HepG2 (cell line): ENCODE results near the gene ZNF174. TPM values are rescaled to one million over a fixed set of nuclear protein-coding genes. Genes with fewer than 3 reads are reported as not detected.

ENCODE experiments used
- BCL3 ChIP-seq: sonication (generic); formaldehyde crosslinking; IDR thresholded peaks from 2 replicates; pipeline ENCODE4 v1.5.1; 2020; ENCODE audit warnings: mild to moderate bottlenecking, missing genetic modification reagents, moderate library complexity
- CREB1 ChIP-seq, 2 experiments: fragments of 450-650 bp in 1 of 2; IDR thresholded peaks; 2 replicates each; pipeline ENCODE4 v1.6.1; 2016 to 2017; ENCODE audit warnings: control low read depth in 1 of 2, mild to moderate bottlenecking in 1 of 2, missing compliant biosample characterization in 1 of 2, missing genetic modification characterization in 1 of 2
- DRAP1 ChIP-seq: IDR thresholded peaks from 2 replicates; pipeline ENCODE4 v1.6.1; 2016; ENCODE audit warnings: missing genetic modification reagents, missing compliant biosample characterization
- HOXA3 ChIP-seq: sonication (generic); formaldehyde crosslinking; IDR thresholded peaks from 2 replicates; pipeline ENCODE4 v1.5.0; 2020; ENCODE audit warnings: missing genetic modification reagents
- MTF2 ChIP-seq: sonication (generic); formaldehyde crosslinking; IDR thresholded peaks from 2 replicates; pipeline ENCODE4 v1.5.0; 2020; ENCODE audit warnings: missing genetic modification reagents, borderline replicate concordance
- SP1 ChIP-seq, 2 experiments: fragments of 450-650 bp in 1 of 2; sonication (generic) in 1 of 2; formaldehyde crosslinking in 1 of 2; IDR thresholded peaks; 2 replicates each; pipeline versions ENCODE4 v1.4.0 to v1.6.1; 2016 to 2020; ENCODE audit warnings: missing genetic modification reagents in 1 of 2
- TOE1 ChIP-seq: sonication (generic); formaldehyde crosslinking; IDR thresholded peaks from 2 replicates; pipeline ENCODE4 v1.4.0; 2020; ENCODE audit warnings: mild to moderate bottlenecking, missing genetic modification reagents
- USF2 ChIP-seq, 2 experiments: sonication (generic) in 1 of 2; formaldehyde crosslinking in 1 of 2; IDR thresholded peaks; 2 replicates each; pipeline versions ENCODE4 v1.5.1 to v1.6.1; 2011 to 2020; ENCODE audit warnings: borderline replicate concordance in 1 of 2, low read depth in 1 of 2, low read length in 1 of 2, mild to moderate bottlenecking in 1 of 2, missing genetic modification reagents in 1 of 2, moderate library complexity in 1 of 2
- WIZ ChIP-seq: sonication (generic); formaldehyde crosslinking; IDR thresholded peaks from 2 replicates; pipeline ENCODE4 v1.5.1; 2020; ENCODE audit warnings: mild to moderate bottlenecking, missing genetic modification reagents
- ZBTB1 ChIP-seq: sonication (generic); formaldehyde crosslinking; IDR thresholded peaks from 2 replicates; pipeline ENCODE4 v1.4.0; 2020; ENCODE audit warnings: missing genetic modification reagents, borderline replicate concordance
- ZC3H13 ChIP-seq: sonication (generic); formaldehyde crosslinking; IDR thresholded peaks from 2 replicates; pipeline ENCODE4 v1.8.1; 2023; ENCODE audit warnings: mild to moderate bottlenecking, missing genetic modification reagents, moderate library complexity
- ZNF317 ChIP-seq: sonication (generic); formaldehyde crosslinking; IDR thresholded peaks from 2 replicates; pipeline ENCODE4 v1.5.0; 2020; ENCODE audit warnings: mild to moderate bottlenecking, missing genetic modification reagents
- polyA plus RNA-seq, 8 experiments: library from polyadenylated mRNA; depleted of rRNA in 3 of 8; stranded (reverse) in 7 of 8; unstranded in 1 of 8; fragments of >200 nt; fragmentation: Illumina TruSeq in 4 of 8; extraction: Trizol in 4 of 8; gene quantifications; 2 replicates each; pipeline versions ENCODE4 v1.2.1 to v1.2.3, GENCODE V29; 2011 to 2016; ENCODE audit warnings: low read depth in 4 of 8, missing spikeins in 1 of 8, mixed read lengths in 1 of 8; ENCODE audit not compliant: insufficient read depth in 1 of 8
- total RNA-seq, 5 experiments: library from RNA; depleted of rRNA; stranded (reverse); fragments of >200 nt; fragmentation: Illumina TruSeq; extraction: Trizol; gene quantifications; 2 replicates each; pipeline ENCODE4 v1.2.3, GENCODE V29; 2016; ENCODE audit warnings: low read depth in 1 of 5
- TF ChIP-seq, protein P1 (sequence below), 2 experiments: sonication (generic) in 1 of 2; formaldehyde crosslinking in 1 of 2; IDR thresholded peaks; 2 replicates each; pipeline versions ENCODE4 v1.4.0 to v1.6.1; 2016 to 2020; ENCODE audit warnings: borderline replicate concordance in 1 of 2, low read depth in 1 of 2, mild to moderate bottlenecking in 1 of 2, missing genetic modification reagents in 1 of 2
- TF ChIP-seq, protein P2 (sequence below): sonication (generic); formaldehyde crosslinking; IDR thresholded peaks from 2 replicates; pipeline ENCODE4 v1.5.0; 2020; ENCODE audit warnings: missing genetic modification reagents
- TF ChIP-seq, protein P3 (sequence below): sonication (generic); formaldehyde crosslinking; IDR thresholded peaks from 2 replicates; pipeline ENCODE4 v1.4.0; 2020; ENCODE audit warnings: missing genetic modification reagents

ZNF174 gene
- total and polyA plus RNA-seq, 2 of the 13 experiments (the other 11 are each of a cell fraction or from before 2014, with no cell fraction given), result 8.3 to 10.6 TPM

DNA sequence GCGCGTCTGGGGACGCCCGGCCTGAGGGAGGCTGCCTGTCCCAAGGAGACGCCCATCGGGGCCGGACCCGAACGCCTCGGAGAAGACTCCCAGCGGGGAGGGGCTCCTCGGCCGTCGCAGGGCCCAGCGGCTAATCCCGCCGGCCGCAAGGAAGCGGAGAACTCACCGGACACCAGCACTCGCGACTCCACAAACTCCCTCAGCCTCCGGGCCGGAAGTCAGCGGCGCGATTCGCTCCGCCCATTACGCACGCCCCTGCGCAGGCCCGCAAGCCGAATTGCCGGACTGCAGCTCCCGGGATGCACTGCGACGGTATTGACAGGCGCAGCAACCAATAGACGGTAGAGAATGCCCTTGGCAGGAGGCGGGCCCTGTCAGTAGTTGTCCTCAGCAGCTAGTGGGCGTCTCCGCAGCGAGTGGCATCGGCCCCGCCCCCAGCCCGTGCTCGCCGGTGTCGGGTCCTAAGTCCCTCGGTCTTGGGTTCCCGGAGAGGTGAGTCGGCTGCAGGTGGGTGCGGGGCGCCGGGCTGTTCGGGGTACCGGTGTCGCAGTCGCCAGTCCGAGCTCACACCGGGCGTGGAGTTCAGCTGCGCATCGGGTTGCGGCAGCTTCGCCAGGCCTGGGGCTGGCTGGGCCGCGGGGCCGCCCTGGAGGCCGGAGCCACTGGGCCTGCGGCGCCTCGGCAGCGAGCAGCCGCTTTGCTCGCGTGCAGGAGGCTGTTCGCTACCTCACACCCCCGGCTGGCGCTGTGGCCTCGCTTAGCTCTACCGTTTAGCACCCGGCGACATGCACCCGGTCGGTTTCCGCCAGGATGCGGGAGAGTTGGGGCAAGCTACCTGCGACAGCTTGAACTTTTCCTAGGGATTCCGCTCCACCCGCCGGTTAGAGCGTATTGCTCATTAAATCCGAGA, at the start of gene ZNF174, which contains the start of gene ZSCAN32 (continued):
- TF ChIP-seq BCL3 (CRISPR knock-in tag), result peak; percentile 78; the same call in 1 of the 2 replicates
- TF ChIP-seq WIZ (CRISPR knock-in tag), result no peak
- TF ChIP-seq SP1 (IDR thresholded peaks at IDR 0.05), result no peak
- peak; percentile 98 for TF ChIP-seq SP1 (CRISPR knock-in tag; IDR thresholded peaks at IDR 0.05)
- TF ChIP-seq, protein P1, sequence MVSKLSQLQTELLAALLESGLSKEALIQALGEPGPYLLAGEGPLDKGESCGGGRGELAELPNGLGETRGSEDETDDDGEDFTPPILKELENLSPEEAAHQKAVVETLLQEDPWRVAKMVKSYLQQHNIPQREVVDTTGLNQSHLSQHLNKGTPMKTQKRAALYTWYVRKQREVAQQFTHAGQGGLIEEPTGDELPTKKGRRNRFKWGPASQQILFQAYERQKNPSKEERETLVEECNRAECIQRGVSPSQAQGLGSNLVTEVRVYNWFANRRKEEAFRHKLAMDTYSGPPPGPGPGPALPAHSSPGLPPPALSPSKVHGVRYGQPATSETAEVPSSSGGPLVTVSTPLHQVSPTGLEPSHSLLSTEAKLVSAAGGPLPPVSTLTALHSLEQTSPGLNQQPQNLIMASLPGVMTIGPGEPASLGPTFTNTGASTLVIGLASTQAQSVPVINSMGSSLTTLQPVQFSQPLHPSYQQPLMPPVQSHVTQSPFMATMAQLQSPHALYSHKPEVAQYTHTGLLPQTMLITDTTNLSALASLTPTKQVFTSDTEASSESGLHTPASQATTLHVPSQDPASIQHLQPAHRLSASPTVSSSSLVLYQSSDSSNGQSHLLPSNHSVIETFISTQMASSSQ (IDR thresholded peaks at IDR 0.05; ENCODE audit: low read depth), result no peak
- TF ChIP-seq, protein P1 (CRISPR knock-in tag; IDR thresholded peaks at IDR 0.05; ENCODE audit: borderline replicate concordance), result peak; percentile 33; the same call in 1 of the 2 replicates
- peak; percentile 45; the same call in 1 of the 2 replicates for TF ChIP-seq ZNF317
- TF ChIP-seq, protein P2, sequence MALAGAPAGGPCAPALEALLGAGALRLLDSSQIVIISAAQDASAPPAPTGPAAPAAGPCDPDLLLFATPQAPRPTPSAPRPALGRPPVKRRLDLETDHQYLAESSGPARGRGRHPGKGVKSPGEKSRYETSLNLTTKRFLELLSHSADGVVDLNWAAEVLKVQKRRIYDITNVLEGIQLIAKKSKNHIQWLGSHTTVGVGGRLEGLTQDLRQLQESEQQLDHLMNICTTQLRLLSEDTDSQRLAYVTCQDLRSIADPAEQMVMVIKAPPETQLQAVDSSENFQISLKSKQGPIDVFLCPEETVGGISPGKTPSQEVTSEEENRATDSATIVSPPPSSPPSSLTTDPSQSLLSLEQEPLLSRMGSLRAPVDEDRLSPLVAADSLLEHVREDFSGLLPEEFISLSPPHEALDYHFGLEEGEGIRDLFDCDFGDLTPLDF (CRISPR knock-in tag), result peak; percentile 49; the same call in 1 of the 2 replicates
- TF ChIP-seq DRAP1, result peak; percentile 93
- TF ChIP-seq CREB1 (IDR thresholded peaks at IDR 0.05), result peak; percentile 84
- TF ChIP-seq CREB1 (CRISPR knock-in tag; IDR thresholded peaks at IDR 0.05), result peak; percentile 84
- TF ChIP-seq ZC3H13 (CRISPR knock-in tag), result 0 out of 2 replicates have a peak, but pooled peaks have one; percentile 60
- TF ChIP-seq MTF2 (CRISPR knock-in tag), result peak; percentile 76; the same call in 1 of the 2 replicates
- peak; percentile 64; the same call in 1 of the 2 replicates for TF ChIP-seq HOXA3 (CRISPR knock-in tag)
- 0 out of 2 replicates have a peak, but pooled peaks have one; percentile 60 for TF ChIP-seq TOE1 (CRISPR knock-in tag)
- TF ChIP-seq, protein P3, sequence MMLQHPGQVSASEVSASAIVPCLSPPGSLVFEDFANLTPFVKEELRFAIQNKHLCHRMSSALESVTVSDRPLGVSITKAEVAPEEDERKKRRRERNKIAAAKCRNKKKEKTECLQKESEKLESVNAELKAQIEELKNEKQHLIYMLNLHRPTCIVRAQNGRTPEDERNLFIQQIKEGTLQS (CRISPR knock-in tag), result 0 out of 2 replicates have a peak, but pooled peaks have one; percentile 25
- TF ChIP-seq ZBTB1 (CRISPR knock-in tag), result no peak; the same call in 1 of the 2 replicates
- no peak for TF ChIP-seq USF2 (IDR thresholded peaks at IDR 0.05; ENCODE audit: low read depth, low read length)
- TF ChIP-seq USF2 (CRISPR knock-in tag; IDR thresholded peaks at IDR 0.05; ENCODE audit: borderline replicate concordance), result no peak
